HCT116 (cell line): ENCODE results near the gene TMEM45A.

ENCODE experiments used
- POLR2AphosphoS5 ChIP-seq: IDR thresholded peaks from 2 replicates; pipeline ENCODE4 v1.6.1; 2011; ENCODE audit warnings: mild to moderate bottlenecking, low read depth, low read length, moderate library complexity
- TF ChIP-seq, protein P1 (sequence below), 3 experiments: fragments of 200-600 bp in 1 of 3; sonication (generic) in 1 of 3; IDR thresholded peaks in 2 of 3; conservative IDR thresholded peaks in 1 of 3; 2 replicates each; pipeline ENCODE4 v1.5.1; 2012 to 2017; ENCODE audit warnings: low read depth in 2 of 3, low read length in 2 of 3, antibody characterized with exemption in 1 of 3, borderline replicate concordance in 1 of 3, control low read depth in 1 of 3, mild to moderate bottlenecking in 1 of 3, mixed read lengths in 1 of 3, mixed run types in 1 of 3, moderate library complexity in 1 of 3; ENCODE audit not compliant: insufficient read depth in 1 of 3
- TF ChIP-seq, protein P2 (sequence below): IDR thresholded peaks from 2 replicates; pipeline ENCODE4 v1.6.1; 2012

DNA sequence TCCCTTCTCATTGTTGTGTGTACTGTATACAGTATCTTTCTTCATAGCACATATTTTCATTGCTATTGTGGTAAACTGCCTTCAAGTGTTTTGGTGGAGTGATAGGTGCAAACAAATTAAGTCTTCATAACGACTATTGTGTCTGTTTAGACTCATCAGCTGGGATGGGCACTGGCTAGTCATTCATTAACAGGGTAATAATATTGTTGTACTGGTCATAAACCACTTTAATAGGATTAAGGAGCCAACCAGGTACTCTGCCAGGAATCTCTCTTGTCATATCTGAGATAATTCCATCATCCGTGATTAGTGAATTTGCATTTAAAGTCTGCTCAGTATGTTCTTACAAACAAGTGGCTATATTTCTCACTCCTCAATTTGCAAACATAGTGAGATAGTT is 10.2 kb upstream of the TMEM45A start:
- TF ChIP-seq, protein P1, sequence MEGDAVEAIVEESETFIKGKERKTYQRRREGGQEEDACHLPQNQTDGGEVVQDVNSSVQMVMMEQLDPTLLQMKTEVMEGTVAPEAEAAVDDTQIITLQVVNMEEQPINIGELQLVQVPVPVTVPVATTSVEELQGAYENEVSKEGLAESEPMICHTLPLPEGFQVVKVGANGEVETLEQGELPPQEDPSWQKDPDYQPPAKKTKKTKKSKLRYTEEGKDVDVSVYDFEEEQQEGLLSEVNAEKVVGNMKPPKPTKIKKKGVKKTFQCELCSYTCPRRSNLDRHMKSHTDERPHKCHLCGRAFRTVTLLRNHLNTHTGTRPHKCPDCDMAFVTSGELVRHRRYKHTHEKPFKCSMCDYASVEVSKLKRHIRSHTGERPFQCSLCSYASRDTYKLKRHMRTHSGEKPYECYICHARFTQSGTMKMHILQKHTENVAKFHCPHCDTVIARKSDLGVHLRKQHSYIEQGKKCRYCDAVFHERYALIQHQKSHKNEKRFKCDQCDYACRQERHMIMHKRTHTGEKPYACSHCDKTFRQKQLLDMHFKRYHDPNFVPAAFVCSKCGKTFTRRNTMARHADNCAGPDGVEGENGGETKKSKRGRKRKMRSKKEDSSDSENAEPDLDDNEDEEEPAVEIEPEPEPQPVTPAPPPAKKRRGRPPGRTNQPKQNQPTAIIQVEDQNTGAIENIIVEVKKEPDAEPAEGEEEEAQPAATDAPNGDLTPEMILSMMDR (IDR thresholded peaks at IDR 0.05 in 2 of 3, conservative IDR thresholded peaks at IDR 0.05 in 1 of 3; ENCODE audit: borderline replicate concordance in 1 of 3, insufficient read depth in 1 of 3, low read depth in 2 of 3, low read length in 2 of 3) = no peak
- no peak for TF ChIP-seq POLR2AphosphoS5
- TF ChIP-seq, protein P2, sequence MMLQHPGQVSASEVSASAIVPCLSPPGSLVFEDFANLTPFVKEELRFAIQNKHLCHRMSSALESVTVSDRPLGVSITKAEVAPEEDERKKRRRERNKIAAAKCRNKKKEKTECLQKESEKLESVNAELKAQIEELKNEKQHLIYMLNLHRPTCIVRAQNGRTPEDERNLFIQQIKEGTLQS = no peak
